Osteocyte (in vitro differentiated cells): ENCODE results near the gene TTC33. TPM values are rescaled to one million over a fixed set of nuclear protein-coding genes. Genes with fewer than 3 reads are reported as not detected.
"Not testable (repeated sequence)": the region's sequence is repeated elsewhere in the genome, so short reads cannot be mapped to it uniquely, and the experiment has no call there.

ENCODE experiments used
- DNase-seq: peaks from one replicate; pipeline ENCODE4 v3.0.0; 2021; ENCODE audit warnings: mixed read lengths; ENCODE audit not compliant: unreplicated experiment; ENCODE audit errors: extremely low spot score
- H3K27ac Mint-ChIP-seq: one replicate; pipeline ENCODE4 v1.8.0; 2021; ENCODE audit warnings: mild to moderate bottlenecking, mixed read lengths; ENCODE audit not compliant: unreplicated experiment
- H3K27me3 Mint-ChIP-seq: one replicate; pipeline ENCODE4 v1.8.0; 2021; ENCODE audit warnings: mixed read lengths; ENCODE audit not compliant: unreplicated experiment
- H3K36me3 Mint-ChIP-seq: one replicate; pipeline ENCODE4 v1.8.0; 2021; ENCODE audit warnings: mixed read lengths; ENCODE audit not compliant: unreplicated experiment
- H3K4me1 Mint-ChIP-seq: one replicate; pipeline ENCODE4 v1.8.0; 2021; ENCODE audit warnings: mixed read lengths; ENCODE audit not compliant: unreplicated experiment
- H3K4me3 Mint-ChIP-seq: one replicate; pipeline ENCODE4 v1.8.0; 2021; ENCODE audit warnings: mild to moderate bottlenecking, moderate library complexity, mixed read lengths; ENCODE audit not compliant: unreplicated experiment
- H3K9me3 Mint-ChIP-seq: one replicate; pipeline ENCODE4 v1.8.0; 2021; ENCODE audit warnings: mixed read lengths; ENCODE audit not compliant: unreplicated experiment
- total RNA-seq: library from RNA; stranded (reverse); gene quantifications from 2 replicates; pipeline ENCODE4 v1.2.1, GENCODE V29; 2021
- TF ChIP-seq, protein P1 (sequence below): fragments of 200-600 bp; sonication (generic); IDR thresholded peaks from 2 replicates; pipeline ENCODE4 v1.5.0; 2021; ENCODE audit warnings: antibody characterized with exemption, mild to moderate bottlenecking, moderate library complexity

TTC33 gene
- total RNA-seq, 1 donor from 2014 or later, result 18.1 TPM

DNA sequence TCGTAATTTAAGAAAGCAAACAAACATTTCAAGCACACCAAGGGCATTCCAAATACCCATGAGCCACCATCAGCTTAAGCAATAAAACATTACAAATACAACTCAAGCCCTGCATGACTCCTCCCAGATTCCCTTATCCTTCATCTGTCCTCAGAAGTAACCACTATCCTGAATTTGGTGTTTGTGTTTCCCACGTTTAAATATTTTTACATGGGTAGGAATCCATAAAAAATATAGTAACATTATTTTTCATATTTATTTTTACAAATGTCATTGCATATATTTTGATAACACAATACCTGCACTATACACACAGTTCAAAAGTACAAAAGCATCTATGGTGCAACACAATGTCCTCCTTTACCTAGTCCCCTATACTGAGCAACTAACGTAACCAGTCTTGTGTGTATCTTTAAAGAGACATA lies 36.0 kb upstream of the TTC33 start:
- Mint-ChIP-seq H3K4me3 (no peak overlapping the region), H3K27me3 (no peaks in the 10 kb centered on the region), H3K9me3 (peaks cover 10% of the 10 kb centered on the region), H3K4me1 (peaks cover 30% of the 10 kb centered on the region), H3K27ac (no peak overlapping the region), H3K36me3 (peaks cover 11% of the 10 kb centered on the region)
- TF ChIP-seq, protein P1, sequence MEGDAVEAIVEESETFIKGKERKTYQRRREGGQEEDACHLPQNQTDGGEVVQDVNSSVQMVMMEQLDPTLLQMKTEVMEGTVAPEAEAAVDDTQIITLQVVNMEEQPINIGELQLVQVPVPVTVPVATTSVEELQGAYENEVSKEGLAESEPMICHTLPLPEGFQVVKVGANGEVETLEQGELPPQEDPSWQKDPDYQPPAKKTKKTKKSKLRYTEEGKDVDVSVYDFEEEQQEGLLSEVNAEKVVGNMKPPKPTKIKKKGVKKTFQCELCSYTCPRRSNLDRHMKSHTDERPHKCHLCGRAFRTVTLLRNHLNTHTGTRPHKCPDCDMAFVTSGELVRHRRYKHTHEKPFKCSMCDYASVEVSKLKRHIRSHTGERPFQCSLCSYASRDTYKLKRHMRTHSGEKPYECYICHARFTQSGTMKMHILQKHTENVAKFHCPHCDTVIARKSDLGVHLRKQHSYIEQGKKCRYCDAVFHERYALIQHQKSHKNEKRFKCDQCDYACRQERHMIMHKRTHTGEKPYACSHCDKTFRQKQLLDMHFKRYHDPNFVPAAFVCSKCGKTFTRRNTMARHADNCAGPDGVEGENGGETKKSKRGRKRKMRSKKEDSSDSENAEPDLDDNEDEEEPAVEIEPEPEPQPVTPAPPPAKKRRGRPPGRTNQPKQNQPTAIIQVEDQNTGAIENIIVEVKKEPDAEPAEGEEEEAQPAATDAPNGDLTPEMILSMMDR, result no peak
- DNase-seq, result no peak

DNA sequence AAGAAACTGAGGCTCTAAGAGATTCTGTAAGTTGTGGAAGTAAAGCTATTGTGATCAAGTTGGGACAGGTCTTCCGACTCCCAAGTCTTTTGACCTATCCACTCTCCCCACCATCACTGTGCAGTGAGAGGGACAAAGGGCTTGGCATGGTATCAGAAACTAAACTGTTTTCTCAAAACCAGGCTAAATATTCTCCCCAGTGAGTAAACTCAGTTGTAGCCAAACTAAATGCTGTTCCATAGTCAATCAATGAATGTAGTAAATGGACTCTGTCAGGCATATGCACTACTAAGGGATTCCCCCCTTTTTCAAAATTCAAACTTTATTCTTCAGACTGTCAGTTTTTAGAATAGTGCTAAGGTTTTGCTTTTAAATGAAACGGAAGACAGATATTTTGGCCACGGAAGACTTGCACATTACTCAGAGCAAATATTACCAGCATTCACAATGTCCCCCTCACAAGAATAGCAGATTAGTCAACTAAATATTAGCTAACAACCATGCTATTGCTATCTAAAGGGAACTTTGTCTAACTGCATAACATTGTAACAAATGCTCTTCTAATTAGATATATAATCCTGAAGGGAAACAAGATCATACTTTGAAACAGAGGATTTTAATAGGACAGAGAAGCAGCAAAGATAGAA lies 35.3 kb upstream of the TTC33 start:
- Mint-ChIP-seq H3K27me3 (no peaks in the 10 kb centered on the region), H3K36me3 (peaks cover 11% of the 10 kb centered on the region), H3K9me3 (peaks cover 10% of the 10 kb centered on the region), H3K4me1 (peaks cover 24% of the 10 kb centered on the region), H3K4me3 (no peak overlapping the region), H3K27ac (no peak overlapping the region)
- no peak for DNase-seq
- TF ChIP-seq, protein P1, result no peak

DNA sequence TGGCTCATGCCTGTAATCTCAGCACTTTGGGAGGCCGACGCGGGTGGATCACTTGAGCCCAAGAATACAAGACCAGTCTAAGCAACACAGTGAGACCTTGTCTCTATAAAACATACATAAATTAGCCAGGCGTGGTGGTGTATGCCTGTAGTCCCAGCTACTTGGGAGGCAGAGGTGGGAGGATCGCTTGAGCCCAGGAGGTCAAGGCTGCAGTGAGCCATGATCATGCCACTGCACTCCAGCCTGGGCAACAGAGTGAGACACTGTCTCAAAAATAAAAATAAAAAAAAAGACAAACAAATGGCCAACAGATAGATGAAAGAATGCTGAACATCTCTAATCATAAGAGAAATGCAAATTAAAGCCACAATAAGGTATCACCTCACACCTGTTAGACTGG lies 33.2 kb upstream of the TTC33 start:
- H3K9me3 Mint-ChIP-seq, H3K27ac Mint-ChIP-seq, DNase-seq: not testable (repeated sequence)

DNA sequence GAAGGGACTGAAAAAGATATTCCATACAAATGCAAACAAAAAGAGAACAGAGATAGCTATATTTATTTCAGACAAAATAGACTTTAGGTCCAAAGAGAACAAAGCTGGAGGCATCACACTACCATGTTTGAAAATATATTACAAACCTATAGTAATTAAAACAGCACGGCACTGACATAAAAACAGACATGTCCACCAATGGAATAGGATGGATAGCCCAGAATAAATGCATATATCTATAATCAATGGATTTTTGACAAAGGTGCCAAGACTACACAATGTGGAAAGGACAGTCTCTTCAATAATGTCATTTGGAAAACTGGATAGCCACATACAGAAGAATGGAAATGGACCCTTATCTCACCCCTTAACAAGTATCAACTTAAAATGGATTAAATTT lies 32.2 kb upstream of the TTC33 start:
- H3K4me3 Mint-ChIP-seq, result no peak overlapping the region
- no peak overlapping the region for H3K27ac Mint-ChIP-seq
- no peak for DNase-seq
- TF ChIP-seq, protein P1, result no peak
- H3K4me1 Mint-ChIP-seq, result peaks cover 14% of the 10 kb centered on the region
- H3K36me3 Mint-ChIP-seq, result peaks cover 8% of the 10 kb centered on the region
- no peaks in the 10 kb centered on the region for H3K27me3 Mint-ChIP-seq
- peaks cover 10% of the 10 kb centered on the region for H3K9me3 Mint-ChIP-seq

More for the DNA sequence above, 33.2 kb upstream of the TTC33 start:
- H3K4me3 Mint-ChIP-seq, H3K27me3 Mint-ChIP-seq, H3K36me3 Mint-ChIP-seq: not testable (repeated sequence)
- H3K4me1 Mint-ChIP-seq, result peaks cover 18% of the 10 kb centered on the region

DNA sequence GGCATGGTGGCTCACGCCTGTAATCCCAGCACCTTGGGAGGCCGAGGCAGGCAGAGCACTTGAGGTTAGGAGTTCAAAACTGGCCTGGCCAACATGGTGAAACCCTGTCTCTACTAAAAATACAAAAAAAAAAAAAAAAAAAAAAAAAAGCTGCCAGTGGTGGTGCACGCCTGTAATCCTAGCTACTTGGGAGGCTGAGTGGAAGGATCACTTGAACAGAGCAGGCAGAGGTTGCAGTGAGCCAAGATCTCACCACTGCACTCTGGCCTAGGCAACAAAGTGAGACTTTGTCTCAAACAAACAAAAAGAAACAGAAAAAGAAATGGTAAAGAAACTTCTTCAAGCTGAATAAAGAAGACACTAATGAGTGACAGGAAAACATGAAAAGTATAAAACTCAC lies 30.9 kb upstream of the TTC33 start:
- not testable (repeated sequence) for H3K27ac Mint-ChIP-seq, H3K4me3 Mint-ChIP-seq, DNase-seq, H3K27me3 Mint-ChIP-seq, H3K36me3 Mint-ChIP-seq, H3K9me3 Mint-ChIP-seq
- peaks cover 21% of the 10 kb centered on the region for H3K4me1 Mint-ChIP-seq

DNA sequence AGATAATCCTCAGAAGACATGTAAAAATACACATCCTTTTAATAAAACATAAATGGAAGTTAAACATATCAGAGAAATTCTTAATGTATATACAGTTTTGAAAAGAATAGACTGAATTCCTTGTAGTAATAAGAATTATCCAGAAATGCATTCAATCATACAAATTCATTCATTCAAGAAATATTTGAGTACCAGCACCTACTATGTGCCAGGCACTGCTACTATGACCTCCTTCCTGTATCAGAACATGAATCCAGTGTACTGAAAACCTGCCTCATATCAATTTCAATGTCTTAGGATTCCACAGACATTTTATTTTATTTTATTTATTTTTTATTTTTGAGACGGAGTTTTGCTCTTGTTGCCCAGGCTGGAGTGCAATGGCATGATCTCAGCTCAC lies 29.2 kb upstream of the TTC33 start:
- Mint-ChIP-seq H3K9me3 (peaks cover 10% of the 10 kb centered on the region), H3K36me3 (peaks cover 8% of the 10 kb centered on the region), H3K27me3 (no peaks in the 10 kb centered on the region), H3K27ac (no peak overlapping the region), H3K4me1 (peaks cover 21% of the 10 kb centered on the region), H3K4me3 (no peak overlapping the region)
- TF ChIP-seq, protein P1, result no peak
- DNase-seq, result no peak
